ENCODE data around the gene GPR146.
A peak's percentile ranks its signal among the peaks of the same experiment; 100 is the strongest.

Gene GPR146

DNA sequence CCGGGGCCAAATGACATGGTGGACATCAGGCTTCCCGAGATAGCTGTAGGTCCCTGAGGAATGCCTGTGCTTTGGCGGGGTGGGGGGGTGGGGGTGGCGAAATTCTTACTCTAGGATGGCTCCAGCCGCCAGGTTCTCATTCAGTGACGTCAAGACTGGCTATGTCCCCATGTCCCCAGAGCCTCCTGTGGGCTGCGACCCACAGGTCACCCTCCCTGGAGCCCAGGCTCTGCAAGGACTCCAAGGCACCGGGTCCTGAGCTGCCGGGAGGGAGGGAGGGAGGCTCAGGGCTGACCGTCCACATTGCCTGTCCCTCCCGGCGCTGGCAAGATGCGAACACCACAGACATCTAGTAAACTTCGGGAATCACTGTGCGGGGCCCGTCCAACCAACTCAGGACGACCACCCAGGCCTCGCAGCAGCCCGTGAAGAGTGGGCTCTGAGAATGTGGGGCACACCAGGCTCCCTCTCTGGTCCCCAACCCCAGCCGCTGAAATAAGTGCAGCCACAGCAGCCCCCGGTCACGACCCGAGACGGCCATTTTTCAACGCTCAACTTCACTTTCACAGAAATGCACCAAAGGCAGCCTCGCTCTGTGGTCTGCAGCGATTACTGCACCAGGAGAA lies 12.6 kb downstream of the GPR146 start:
- H3K4me3 ChIP-seq (ENCODE audit: low read depth, low read length): no peak overlapping the region
- peaks cover 10% of the 10 kb centered on the region for H3K36me3 ChIP-seq (ENCODE audit: control insufficient read depth, insufficient read depth, low read length)
- H3K27ac ChIP-seq (ENCODE audit: low read depth, low read length): no peak overlapping the region
- no peak overlapping the region for H3K9ac ChIP-seq (ENCODE audit: low read length)
- H3K9me3 ChIP-seq (ENCODE audit: control insufficient read depth, insufficient read depth, low read depth, low read length): no peaks in the 10 kb centered on the region
- peaks cover 45% of the 10 kb centered on the region for H3K4me1 ChIP-seq (ENCODE audit: control insufficient read depth, insufficient read depth, low read length)
- no peaks in the 10 kb centered on the region; the same call in 1 of the 2 replicates for H3K27me3 ChIP-seq (ENCODE audit: control insufficient read depth, insufficient read depth, low read length)

DNA sequence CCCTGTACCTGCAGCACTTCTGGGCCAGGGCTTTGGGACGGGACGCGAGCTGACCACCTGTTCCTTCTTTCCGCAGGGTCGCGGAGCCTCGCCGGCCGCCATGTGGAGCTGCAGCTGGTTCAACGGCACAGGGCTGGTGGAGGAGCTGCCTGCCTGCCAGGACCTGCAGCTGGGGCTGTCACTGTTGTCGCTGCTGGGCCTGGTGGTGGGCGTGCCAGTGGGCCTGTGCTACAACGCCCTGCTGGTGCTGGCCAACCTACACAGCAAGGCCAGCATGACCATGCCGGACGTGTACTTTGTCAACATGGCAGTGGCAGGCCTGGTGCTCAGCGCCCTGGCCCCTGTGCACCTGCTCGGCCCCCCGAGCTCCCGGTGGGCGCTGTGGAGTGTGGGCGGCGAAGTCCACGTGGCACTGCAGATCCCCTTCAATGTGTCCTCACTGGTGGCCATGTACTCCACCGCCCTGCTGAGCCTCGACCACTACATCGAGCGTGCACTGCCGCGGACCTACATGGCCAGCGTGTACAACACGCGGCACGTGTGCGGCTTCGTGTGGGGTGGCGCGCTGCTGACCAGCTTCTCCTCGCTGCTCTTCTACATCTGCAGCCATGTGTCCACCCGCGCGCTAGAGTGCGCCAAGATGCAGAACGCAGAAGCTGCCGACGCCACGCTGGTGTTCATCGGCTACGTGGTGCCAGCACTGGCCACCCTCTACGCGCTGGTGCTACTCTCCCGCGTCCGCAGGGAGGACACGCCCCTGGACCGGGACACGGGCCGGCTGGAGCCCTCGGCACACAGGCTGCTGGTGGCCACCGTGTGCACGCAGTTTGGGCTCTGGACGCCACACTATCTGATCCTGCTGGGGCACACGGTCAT lies 13.3 kb downstream of the GPR146 start:
- Histone ChIP-seq H3K36me3 (ENCODE audit: control insufficient read depth, insufficient read depth, low read length) (peaks cover 10% of the 10 kb centered on the region), H3K4me1 (ENCODE audit: control insufficient read depth, insufficient read depth, low read length) (peaks cover 40% of the 10 kb centered on the region)

GRCh38 chr7:1058311-1058710 lies 14.0 kb downstream of the GPR146 start:
- Histone ChIP-seq H3K4me3 (ENCODE audit: low read depth, low read length) (no peak overlapping the region), H3K27me3 (ENCODE audit: control insufficient read depth, insufficient read depth, low read length) (no peaks in the 10 kb centered on the region; the same call in 1 of the 2 replicates), H3K4me1 (ENCODE audit: control insufficient read depth, insufficient read depth, low read length) (peaks cover 33% of the 10 kb centered on the region), H3K36me3 (ENCODE audit: control insufficient read depth, insufficient read depth, low read length) (peaks cover 10% of the 10 kb centered on the region), H3K9me3 (ENCODE audit: control insufficient read depth, insufficient read depth, low read depth, low read length) (no peaks in the 10 kb centered on the region), H3K9ac (ENCODE audit: low read length) (no peak overlapping the region), H3K27ac (ENCODE audit: low read depth, low read length) (no peak overlapping the region)

More for the DNA sequence above, 13.3 kb downstream of the GPR146 start:
- H3K9ac ChIP-seq (ENCODE audit: low read length): no peak overlapping the region
- H3K4me3 ChIP-seq (ENCODE audit: low read depth, low read length): no peak overlapping the region
- H3K27me3 ChIP-seq (ENCODE audit: control insufficient read depth, insufficient read depth, low read length): no peaks in the 10 kb centered on the region; the same call in 1 of the 2 replicates
- H3K9me3 ChIP-seq (ENCODE audit: control insufficient read depth, insufficient read depth, low read depth, low read length): no peaks in the 10 kb centered on the region
- no peak overlapping the region for H3K27ac ChIP-seq (ENCODE audit: low read depth, low read length)

GRCh38 chr7:1058821-1059199 lies 14.5 kb downstream of the GPR146 start:
- no peak overlapping the region for H3K27ac ChIP-seq (ENCODE audit: low read depth, low read length)

DNA sequence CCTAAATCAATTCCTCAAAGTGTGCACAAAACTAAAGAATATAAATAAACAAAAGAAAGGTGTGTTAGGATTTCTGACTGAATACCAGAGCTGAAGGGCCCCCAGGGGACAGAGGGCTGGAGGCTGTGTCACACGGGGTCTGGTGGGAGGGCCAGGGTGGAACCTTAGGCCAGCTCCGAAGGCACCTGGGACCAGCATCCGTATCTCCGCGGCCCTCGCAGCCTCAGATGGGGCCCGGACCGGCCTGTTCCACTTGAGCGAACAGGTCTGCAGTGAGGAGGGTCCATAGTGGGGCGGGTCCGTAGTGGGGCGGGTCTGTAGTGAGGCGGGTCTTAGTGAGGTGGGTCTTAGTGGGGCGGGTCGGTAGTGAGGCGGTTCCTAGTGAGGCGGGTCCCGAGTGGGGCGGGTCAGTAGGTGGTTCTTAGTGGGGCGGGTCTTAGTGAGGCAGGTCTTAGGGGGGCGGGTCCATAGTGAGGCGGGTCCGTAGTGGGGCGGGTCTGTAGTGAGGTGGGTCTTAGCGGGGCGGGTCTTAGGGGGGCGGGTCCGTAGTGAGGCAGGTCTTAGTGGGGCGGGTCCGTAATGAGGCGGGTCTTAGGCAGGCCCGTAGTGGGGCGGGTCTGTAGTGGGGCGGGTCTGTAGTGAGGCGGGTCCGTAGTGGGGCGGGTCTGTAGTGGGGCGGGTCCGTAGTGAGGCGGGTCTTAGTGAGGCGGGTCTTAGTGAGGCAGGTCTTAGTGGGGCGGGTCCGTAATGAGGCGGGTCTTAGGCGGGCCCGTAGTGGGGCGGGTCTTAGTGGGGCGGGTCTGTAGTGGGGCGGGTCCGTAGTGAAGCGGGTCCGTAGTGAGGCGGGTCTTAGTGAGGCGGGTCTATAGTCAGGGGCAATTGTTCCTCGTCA lies 15.1 kb downstream of the GPR146 start:
- no peak overlapping the region for H3K9ac ChIP-seq (ENCODE audit: low read length)
- H3K36me3 ChIP-seq (ENCODE audit: control insufficient read depth, insufficient read depth, low read length): peaks cover 10% of the 10 kb centered on the region
- peak overlapping the region; percentile 60 for H3K4me3 ChIP-seq (ENCODE audit: low read depth, low read length)
- H3K9me3 ChIP-seq (ENCODE audit: control insufficient read depth, insufficient read depth, low read depth, low read length): no peaks in the 10 kb centered on the region
- no peak overlapping the region for H3K27ac ChIP-seq (ENCODE audit: low read depth, low read length)
- peaks cover 24% of the 10 kb centered on the region for H3K4me1 ChIP-seq (ENCODE audit: control insufficient read depth, insufficient read depth, low read length)
- H3K27me3 ChIP-seq (ENCODE audit: control insufficient read depth, insufficient read depth, low read length): no peaks in the 10 kb centered on the region; the same call in 1 of the 2 replicates

More at GRCh38 chr7:1058821-1059199, 14.5 kb downstream of the GPR146 start:
- Histone ChIP-seq H3K27me3 (ENCODE audit: control insufficient read depth, insufficient read depth, low read length) (no peaks in the 10 kb centered on the region; the same call in 1 of the 2 replicates), H3K9me3 (ENCODE audit: control insufficient read depth, insufficient read depth, low read depth, low read length) (no peaks in the 10 kb centered on the region), H3K9ac (ENCODE audit: low read length) (no peak overlapping the region), H3K36me3 (ENCODE audit: control insufficient read depth, insufficient read depth, low read length) (peaks cover 10% of the 10 kb centered on the region), H3K4me3 (ENCODE audit: low read depth, low read length) (peak overlapping the region; percentile 39; the same call in 1 of the 2 replicates), H3K4me1 (ENCODE audit: control insufficient read depth, insufficient read depth, low read length) (peaks cover 30% of the 10 kb centered on the region)

DNA sequence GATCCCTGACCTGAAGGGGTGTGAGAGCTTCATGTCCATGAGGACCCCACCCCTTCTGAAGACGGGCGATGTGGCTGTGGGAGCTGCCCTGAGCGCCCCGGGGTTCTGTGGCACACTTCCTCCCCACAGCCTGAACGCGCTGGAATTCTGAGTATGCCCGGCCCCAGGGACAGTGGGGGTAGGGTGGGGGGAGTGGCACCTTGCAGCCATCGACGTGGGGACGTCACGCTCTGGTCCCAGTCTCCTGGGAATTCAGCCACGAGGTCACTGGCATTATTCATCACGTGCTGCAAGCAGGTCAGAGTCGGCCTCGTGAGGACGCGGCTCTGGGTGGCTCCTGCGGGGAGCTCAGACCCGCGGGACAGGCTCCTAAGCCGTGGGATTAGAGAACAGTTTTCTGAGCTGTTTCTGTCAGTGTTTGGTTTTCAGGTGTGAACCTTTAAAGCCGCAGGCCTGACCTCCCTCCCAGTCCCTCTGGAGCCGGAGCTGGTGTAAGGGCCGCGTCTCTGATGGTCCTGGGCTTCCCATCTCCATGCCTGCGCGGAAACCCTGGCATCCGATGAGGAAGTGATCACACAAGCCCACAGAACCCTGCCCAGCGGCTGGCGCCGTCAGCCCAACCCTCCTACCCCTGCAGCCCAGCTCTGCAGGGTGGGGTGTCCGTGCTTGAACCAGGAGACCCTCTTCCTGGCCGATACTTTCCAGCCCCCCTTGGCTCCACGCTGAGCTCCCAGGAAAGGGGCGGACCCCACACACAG lies 16.1 kb downstream of the GPR146 start:
- Histone ChIP-seq H3K27ac (ENCODE audit: low read depth, low read length) (no peak overlapping the region), H3K36me3 (ENCODE audit: control insufficient read depth, insufficient read depth, low read length) (peaks cover 10% of the 10 kb centered on the region), H3K4me3 (ENCODE audit: low read depth, low read length) (peak overlapping the region; percentile 60), H3K27me3 (ENCODE audit: control insufficient read depth, insufficient read depth, low read length) (peaks cover 3% of the 10 kb centered on the region; the same call in 1 of the 2 replicates), H3K9ac (ENCODE audit: low read length) (peak overlapping the region; percentile 47), H3K9me3 (ENCODE audit: control insufficient read depth, insufficient read depth, low read depth, low read length) (no peaks in the 10 kb centered on the region), H3K4me1 (ENCODE audit: control insufficient read depth, insufficient read depth, low read length) (peaks cover 17% of the 10 kb centered on the region)

DNA sequence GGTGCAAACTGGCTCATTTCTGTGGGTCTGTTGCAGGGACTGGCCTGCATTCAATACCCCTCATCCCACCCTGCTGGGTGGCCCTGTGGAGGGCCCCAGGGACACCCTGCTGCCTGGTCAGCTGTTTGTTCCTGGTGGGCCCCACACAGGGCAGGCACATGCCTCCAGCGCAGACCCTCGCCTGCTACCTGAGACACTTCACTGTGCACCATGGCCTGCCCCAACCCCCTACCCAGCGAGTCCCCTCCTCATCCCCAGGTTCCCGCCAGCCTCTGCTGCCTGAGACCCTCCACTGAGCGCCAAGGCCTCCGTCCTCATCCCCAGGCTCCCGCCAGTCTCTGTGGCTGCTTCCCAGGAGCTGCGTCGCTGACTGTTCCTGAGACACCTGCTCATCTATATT lies 16.8 kb downstream of the GPR146 start:
- Histone ChIP-seq H3K4me1 (ENCODE audit: control insufficient read depth, insufficient read depth, low read length) (peaks cover 20% of the 10 kb centered on the region), H3K27me3 (ENCODE audit: control insufficient read depth, insufficient read depth, low read length) (peaks cover 4% of the 10 kb centered on the region; the same call in 1 of the 2 replicates), H3K9me3 (ENCODE audit: control insufficient read depth, insufficient read depth, low read depth, low read length) (no peaks in the 10 kb centered on the region), H3K27ac (ENCODE audit: low read depth, low read length) (no peak overlapping the region), H3K4me3 (ENCODE audit: low read depth, low read length) (no peak overlapping the region), H3K9ac (ENCODE audit: low read length) (no peak overlapping the region), H3K36me3 (ENCODE audit: control insufficient read depth, insufficient read depth, low read length) (peaks cover 10% of the 10 kb centered on the region)

GRCh38 chr7:1062296-1063294 lies 18.2 kb downstream of the GPR146 start:
- no peak overlapping the region for H3K27ac ChIP-seq (ENCODE audit: low read depth, low read length)
- H3K27me3 ChIP-seq (ENCODE audit: control insufficient read depth, insufficient read depth, low read length): peaks cover 4% of the 10 kb centered on the region; the same call in 1 of the 2 replicates
- H3K36me3 ChIP-seq (ENCODE audit: control insufficient read depth, insufficient read depth, low read length): peaks cover 8% of the 10 kb centered on the region
- H3K4me1 ChIP-seq (ENCODE audit: control insufficient read depth, insufficient read depth, low read length): peaks cover 24% of the 10 kb centered on the region
- no peak overlapping the region for H3K9ac ChIP-seq (ENCODE audit: low read length)
- no peaks in the 10 kb centered on the region for H3K9me3 ChIP-seq (ENCODE audit: control insufficient read depth, insufficient read depth, low read depth, low read length)
- no peak overlapping the region for H3K4me3 ChIP-seq (ENCODE audit: low read depth, low read length)

- Histone ChIP-seq H3K9me3 (ENCODE audit: control insufficient read depth, insufficient read depth, low read depth, low read length) (no peaks in the 10 kb centered on the region), H3K27me3 (ENCODE audit: control insufficient read depth, insufficient read depth, low read length) (peaks cover 4% of the 10 kb centered on the region; the same call in 1 of the 2 replicates), H3K27ac (ENCODE audit: low read depth, low read length) (no peak overlapping the region), H3K4me1 (ENCODE audit: control insufficient read depth, insufficient read depth, low read length) (peaks cover 24% of the 10 kb centered on the region), H3K4me3 (ENCODE audit: low read depth, low read length) (no peak overlapping the region), H3K36me3 (ENCODE audit: control insufficient read depth, insufficient read depth, low read length) (0 out of 2 replicates have a peak, but pooled peaks cover under 1% of the 10 kb centered on the region), H3K9ac (ENCODE audit: low read length) (no peak overlapping the region)
Measured at GRCh38 chr7:1063361-1063760, 19.0 kb downstream of the GPR146 start.
